Breast epithelium (tissue), 3 donors: ENCODE data around the gene WWOX.

Experiments used
- POLR2A ChIP-seq: fragments of 450-650 bp; IDR thresholded peaks from one replicate; pipeline ENCODE4 v1.6.1; 2016; ENCODE audit warnings: antibody characterized with exemption, mild to moderate bottlenecking, moderate library complexity
- POLR2AphosphoS5 ChIP-seq, 3 donors: sonication (generic); formaldehyde crosslinking; IDR thresholded peaks; one replicate each; pipeline ENCODE4 v1.6.1; 2017; ENCODE audit warnings: antibody characterized with exemption in 3 of 3
- TF ChIP-seq, protein P1 (sequence below), 3 donors: fragments of 450-650 bp; IDR thresholded peaks; one replicate each; pipeline ENCODE4 v1.5.1; 2016 to 2017; ENCODE audit warnings: antibody characterized with exemption in 3 of 3, mild to moderate bottlenecking in 3 of 3, moderate library complexity in 3 of 3

DNA sequence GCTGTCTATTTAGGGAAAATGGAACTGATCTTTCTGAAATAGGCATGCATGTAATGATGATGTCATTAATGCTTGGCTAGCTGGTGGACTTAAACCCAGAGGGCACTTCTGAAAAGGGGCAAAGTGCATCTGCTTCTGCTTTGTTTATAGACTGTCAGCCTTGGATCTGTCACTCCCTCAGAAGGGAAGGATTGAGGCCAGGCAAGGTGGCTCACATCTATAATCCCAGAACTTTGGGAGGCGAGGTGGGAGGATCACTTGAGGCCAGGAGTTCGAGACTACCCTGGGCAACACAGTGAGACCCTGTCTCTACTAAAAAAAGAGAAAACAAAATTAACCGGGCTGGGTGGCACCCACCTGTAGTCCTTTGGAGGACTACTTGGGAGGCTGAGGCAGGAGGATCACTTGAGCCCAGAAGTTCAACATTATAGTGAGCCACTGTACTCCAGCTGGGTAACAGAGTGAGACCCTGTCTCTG is 185.5 kb downstream of the WWOX start:
- TF ChIP-seq, protein P1, sequence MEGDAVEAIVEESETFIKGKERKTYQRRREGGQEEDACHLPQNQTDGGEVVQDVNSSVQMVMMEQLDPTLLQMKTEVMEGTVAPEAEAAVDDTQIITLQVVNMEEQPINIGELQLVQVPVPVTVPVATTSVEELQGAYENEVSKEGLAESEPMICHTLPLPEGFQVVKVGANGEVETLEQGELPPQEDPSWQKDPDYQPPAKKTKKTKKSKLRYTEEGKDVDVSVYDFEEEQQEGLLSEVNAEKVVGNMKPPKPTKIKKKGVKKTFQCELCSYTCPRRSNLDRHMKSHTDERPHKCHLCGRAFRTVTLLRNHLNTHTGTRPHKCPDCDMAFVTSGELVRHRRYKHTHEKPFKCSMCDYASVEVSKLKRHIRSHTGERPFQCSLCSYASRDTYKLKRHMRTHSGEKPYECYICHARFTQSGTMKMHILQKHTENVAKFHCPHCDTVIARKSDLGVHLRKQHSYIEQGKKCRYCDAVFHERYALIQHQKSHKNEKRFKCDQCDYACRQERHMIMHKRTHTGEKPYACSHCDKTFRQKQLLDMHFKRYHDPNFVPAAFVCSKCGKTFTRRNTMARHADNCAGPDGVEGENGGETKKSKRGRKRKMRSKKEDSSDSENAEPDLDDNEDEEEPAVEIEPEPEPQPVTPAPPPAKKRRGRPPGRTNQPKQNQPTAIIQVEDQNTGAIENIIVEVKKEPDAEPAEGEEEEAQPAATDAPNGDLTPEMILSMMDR (IDR thresholded peaks at IDR 0.05) = no peak
- no peak for TF ChIP-seq POLR2A
- TF ChIP-seq POLR2AphosphoS5 (IDR thresholded peaks at IDR 0.05) = no peak
